ENCODE data around the gene PMEL. TPM values are rescaled to one million over a fixed set of nuclear protein-coding genes. Genes with fewer than 3 reads are reported as not detected.
"Not testable (repeated sequence)": the region's sequence is repeated elsewhere in the genome, so short reads cannot be mapped to it uniquely, and the experiment has no call there.

Gene PMEL
- total RNA-seq, 1 experiment from 2014 or later, result 0.87 TPM

GRCh38 chr12:55925371-55925770 is 40.5 kb downstream of the PMEL start:
- DNase-seq (ENCODE audit: low spot score), result no peak

GRCh38 chr12:55923648-55924047 is 42.2 kb downstream of the PMEL start:
- DNase-seq (ENCODE audit: low spot score), result not testable (repeated sequence)

GRCh38 chr12:55922126-55922525 is 43.7 kb downstream of the PMEL start:
- DNase-seq (ENCODE audit: low spot score), result no peak

- not testable (repeated sequence) for DNase-seq (ENCODE audit: low spot score)
These were observed 46.8 kb downstream of the PMEL start for GRCh38 chr12:55919032-55919431.

GRCh38 chr12:55915482-55915859 is 50.4 kb downstream of the PMEL start:
- no peak for DNase-seq (ENCODE audit: low spot score)

- DNase-seq (ENCODE audit: low spot score), result no peak
These were observed 52.9 kb downstream of the PMEL start for GRCh38 chr12:55912908-55913307.

GRCh38 chr12:55909513-55909884 is 56.3 kb downstream of the PMEL start:
- no peak for DNase-seq (ENCODE audit: low spot score)

GRCh38 chr12:55908726-55909512 is 56.9 kb downstream of the PMEL start:
- DNase-seq (ENCODE audit: low spot score), result no peak

- DNase-seq (ENCODE audit: low spot score), result no peak
These were observed 59.8 kb downstream of the PMEL start for GRCh38 chr12:55906056-55906455.

Other genes starting within 250 kb of the PMEL start
- 116 and 160 TPM in 2 replicates for gene BLOC1S1, start 250.0 kb downstream of the PMEL start, total RNA-seq (2014; rRNA removed; shearing (Covaris generic))
- 0.49 and 0.81 TPM in 2 replicates for gene RDH5, start 245.6 kb downstream of the PMEL start, total RNA-seq (2014; rRNA removed; shearing (Covaris generic))
- gene CD63, start 237.0 kb downstream of the PMEL start, total RNA-seq (2014; rRNA removed; shearing (Covaris generic)), result 1,118 and 1,197 TPM in 2 replicates
- gene GDF11, start 222.9 kb downstream of the PMEL start, total RNA-seq (2014; rRNA removed; shearing (Covaris generic)), result 7.7 and 8.4 TPM in 2 replicates
- gene SARNP, start 148.3 kb downstream of the PMEL start, total RNA-seq (2014; rRNA removed; shearing (Covaris generic)), result 131 and 170 TPM in 2 replicates
- gene ORMDL2, start 148.0 kb downstream of the PMEL start, total RNA-seq (2014; rRNA removed; shearing (Covaris generic)), result 35.9 and 37.2 TPM in 2 replicates
- gene DNAJC14, start 136.5 kb downstream of the PMEL start, total RNA-seq (2014; rRNA removed; shearing (Covaris generic)), result 35.6 and 43.6 TPM in 2 replicates
- gene MMP19, start 123.1 kb downstream of the PMEL start, total RNA-seq (2014; rRNA removed; shearing (Covaris generic)), result 0.37 and 2.0 TPM in 2 replicates
- 36.1 and 47.4 TPM in 2 replicates for gene PYM1, start 38.1 kb downstream of the PMEL start, total RNA-seq (2014; rRNA removed; shearing (Covaris generic))
- 5.5 and 11.1 TPM in 2 replicates for gene DGKA, start 34.9 kb downstream of the PMEL start, total RNA-seq (2014; rRNA removed; shearing (Covaris generic))
- gene CDK2, start 788 bp upstream of the PMEL start, total RNA-seq (2014; rRNA removed; shearing (Covaris generic)), result 66.3 and 67.3 TPM in 2 replicates
- gene RAB5B, start 8.0 kb upstream of the PMEL start, total RNA-seq (2014; rRNA removed; shearing (Covaris generic)), result 46.9 and 47.7 TPM in 2 replicates
- gene SUOX, start 31.2 kb upstream of the PMEL start, total RNA-seq (2014; rRNA removed; shearing (Covaris generic)), result 16.7 and 25.9 TPM in 2 replicates
- 0.39 and 0.89 TPM in 2 replicates for gene IKZF4, start 55.0 kb upstream of the PMEL start, total RNA-seq (2014; rRNA removed; shearing (Covaris generic))
- 1,414 and 1,870 TPM in 2 replicates for gene RPS26, start 75.9 kb upstream of the PMEL start, total RNA-seq (2014; rRNA removed; shearing (Covaris generic))
- gene ERBB3, start 114.1 kb upstream of the PMEL start, total RNA-seq (2014; rRNA removed; shearing (Covaris generic)), result 0.31 and 0.45 TPM in 2 replicates
- gene PA2G4, start 138.5 kb upstream of the PMEL start, total RNA-seq (2014; rRNA removed; shearing (Covaris generic)), result 203 and 227 TPM in 2 replicates
- 3,847 and 4,326 TPM in 2 replicates for gene RPL41, start 150.6 kb upstream of the PMEL start, total RNA-seq (2014; rRNA removed; shearing (Covaris generic))
- gene ZC3H10, start 152.2 kb upstream of the PMEL start, total RNA-seq (2014; rRNA removed; shearing (Covaris generic)), result 1.9 and 2.4 TPM in 2 replicates
- 62.9 and 80.8 TPM in 2 replicates for gene ESYT1, start 162.2 kb upstream of the PMEL start, total RNA-seq (2014; rRNA removed; shearing (Covaris generic))
- gene MYL6B, start 186.5 kb upstream of the PMEL start, total RNA-seq (2014; rRNA removed; shearing (Covaris generic)), result 88.0 and 129 TPM in 2 replicates
- gene MYL6, start 192.3 kb upstream of the PMEL start, total RNA-seq (2014; rRNA removed; shearing (Covaris generic)), result 2,426 and 2,616 TPM in 2 replicates
- gene SMARCC2, start 223.4 kb upstream of the PMEL start, total RNA-seq (2014; rRNA removed; shearing (Covaris generic)), result 19.6 and 22.9 TPM in 2 replicates

Measured in H4 (cell line).